HCT116 (cell line): ENCODE measurements around the gene HTR3A. TPM values are rescaled to one million over a fixed set of nuclear protein-coding genes. Genes with fewer than 3 reads are reported as not detected.

ENCODE experiments used
- ATAC-seq: fragments of 200-7000 bp; cut with Tn5 transposase; 2 replicates; pipeline ENCODE4 v1.9.1; 2020; ENCODE audit warnings: mild to moderate bottlenecking, moderate library complexity
- BruUV-seq: library from RNA; stranded (reverse); fragments of 400-500 nt; replicated peaks from 2 replicates; lab custom pipeline; 2021; lab: Mats Ljungman, UMichigan
- CTCF ChIA-PET: fragments of 300-600 bp; sonication (Branson Sonifier 250); formaldehyde crosslinking; loops from one replicate; lab custom pipeline; 2021; ENCODE audit warnings: antibody characterized with exemption; lab: Charles Lee
- POLR2A ChIA-PET: fragments of 300-600, 350-600 bp; sonication (Branson Sonifier 250); formaldehyde crosslinking; loops from one replicate; lab custom pipeline; 2021; ENCODE audit warnings: antibody characterized with exemption; lab: Charles Lee
- RAD21 ChIA-PET, 2 experiments: fragments of 300-600 bp; sonication (Branson Sonifier 250); formaldehyde crosslinking; loops; one replicate each; lab custom pipeline; 2023; ENCODE audit warnings: low total read pairs in 2 of 2; ENCODE audit not compliant: uncharacterized antibody in 2 of 2, unreplicated experiment in 2 of 2, low non-redundant PET in 1 of 2; lab: Charles Lee
- DNase-seq: peaks from one replicate; pipeline ENCODE4 v3.0.0-alpha.2; 2010; ENCODE audit warnings: low read depth, low spot score
- H2AFZ ChIP-seq: fragments of 200-600 bp; shearing (Covaris generic), sonication (generic); 2 replicates; pipeline ENCODE4 v1.6.1; 2017; ENCODE audit warnings: low read depth, mixed run types, mixed read lengths, antibody characterized with exemption, low read length; ENCODE audit not compliant: poor library complexity, severe bottlenecking
- H3K27ac ChIP-seq: 2 replicates; pipeline ENCODE4 v1.5.1; 2012; ENCODE audit warnings: low read depth, low read length
- H3K27me3 ChIP-seq: fragments of 200-600 bp; sonication (generic); 2 replicates; pipeline ENCODE4 v1.6.1; 2016; ENCODE audit warnings: mixed run types, low read length, mixed read lengths; ENCODE audit not compliant: insufficient read depth
- H3K36me3 ChIP-seq, 2 experiments: fragments of 200-500 bp in 1 of 2; fragments of 200-600 bp in 1 of 2; sonication (Bioruptor generic) in 1 of 2; sonication (generic) in 1 of 2; 2 replicates each; pipeline versions ENCODE4 v1.5.1 to v1.6.1; 2014 to 2016; ENCODE audit warnings: low read length in 2 of 2, inconsistent platforms in 1 of 2, mixed read lengths in 1 of 2, mixed run types in 1 of 2; ENCODE audit not compliant: insufficient read depth in 2 of 2, control insufficient read depth in 1 of 2
- H3K4me1 ChIP-seq, 2 experiments: fragments of 200-600 bp in 1 of 2; sonication (generic) in 1 of 2; 2 replicates each; pipeline versions ENCODE4 v1.5.1 to v1.6.1; 2012 to 2017; ENCODE audit warnings: low read length in 2 of 2, inconsistent platforms in 1 of 2, mild to moderate bottlenecking in 1 of 2, mixed read lengths in 1 of 2, mixed run types in 1 of 2, moderate library complexity in 1 of 2; ENCODE audit not compliant: insufficient read depth in 2 of 2, control insufficient read depth in 1 of 2
- H3K4me2 ChIP-seq: fragments of 200-600 bp; sonication (generic); 2 replicates; pipeline ENCODE4 v1.6.1; 2017; ENCODE audit warnings: mixed run types, low read length, mixed read lengths
- H3K4me3 ChIP-seq, 2 experiments: fragments of 200-600 bp in 1 of 2; sonication (generic) in 1 of 2; replicated peaks in 1 of 2; 2 replicates each; pipeline ENCODE4 v1.5.1; 2011 to 2016; ENCODE audit warnings: low read length in 2 of 2, control low read depth in 1 of 2, low read depth in 1 of 2, mild to moderate bottlenecking in 1 of 2, mixed read lengths in 1 of 2, mixed run types in 1 of 2
- H3K79me2 ChIP-seq: fragments of 200-600 bp; sonication (generic); 2 replicates; pipeline ENCODE4 v1.6.1; 2017; ENCODE audit warnings: mild to moderate bottlenecking, mixed run types, low read length, moderate library complexity, mixed read lengths; ENCODE audit not compliant: insufficient read depth
- H3K9ac ChIP-seq: fragments of 200-600 bp; sonication (generic); 2 replicates; pipeline ENCODE4 v1.6.1; 2016; ENCODE audit warnings: low read length, mixed read lengths
- H3K9me2 ChIP-seq: fragments of 200-600 bp; sonication (generic), shearing (Covaris generic); 2 replicates; pipeline ENCODE4 v1.6.1; 2017; ENCODE audit warnings: mixed run types, mild to moderate bottlenecking, moderate library complexity; ENCODE audit not compliant: insufficient read depth
- H3K9me3 ChIP-seq, 2 experiments: fragments of 200-500 bp in 1 of 2; fragments of 200-600 bp in 1 of 2; sonication (Bioruptor generic) in 1 of 2; sonication (generic) in 1 of 2; 2 replicates each; pipeline ENCODE4 v1.6.1; 2014 to 2017; ENCODE audit warnings: low read length in 2 of 2, mixed read lengths in 2 of 2, inconsistent platforms in 1 of 2, low read depth in 1 of 2, mild to moderate bottlenecking in 1 of 2, mixed run types in 1 of 2, moderate library complexity in 1 of 2; ENCODE audit not compliant: control insufficient read depth in 1 of 2, insufficient read depth in 1 of 2
- H4K20me1 ChIP-seq: fragments of 200-600 bp; sonication (generic), shearing (Covaris generic); 2 replicates; pipeline ENCODE4 v1.6.1; 2017; ENCODE audit warnings: mixed run types, mild to moderate bottlenecking, moderate library complexity; ENCODE audit not compliant: insufficient read depth
- CBX3 ChIP-seq: IDR thresholded peaks from 2 replicates; pipeline ENCODE4 v1.6.1; 2012; ENCODE audit warnings: low read depth
- CEBPB ChIP-seq: IDR thresholded peaks from 2 replicates; pipeline ENCODE4 v1.6.1; 2012; ENCODE audit warnings: low read depth
- ELF1 ChIP-seq: IDR thresholded peaks from 2 replicates; pipeline ENCODE4 v1.6.1; 2012; ENCODE audit warnings: low read depth, borderline replicate concordance
- EZH2 ChIP-seq: fragments of 200-600 bp; sonication (generic); IDR thresholded peaks from 2 replicates; pipeline ENCODE4 v1.6.1; 2017; ENCODE audit warnings: antibody characterized with exemption, mixed run types
- EZH2phosphoT487 ChIP-seq: fragments of 200-600 bp; IDR thresholded peaks from 2 replicates; pipeline ENCODE4 v1.6.1; 2018; ENCODE audit warnings: antibody characterized with exemption, borderline replicate concordance
- JUND ChIP-seq: IDR thresholded peaks from 2 replicates; pipeline ENCODE4 v1.6.1; 2012
- POLR2AphosphoS5 ChIP-seq: IDR thresholded peaks from 2 replicates; pipeline ENCODE4 v1.6.1; 2011; ENCODE audit warnings: mild to moderate bottlenecking, low read depth, low read length, moderate library complexity
- SP1 ChIP-seq: IDR thresholded peaks from 2 replicates; pipeline ENCODE4 v1.6.1; 2012; ENCODE audit warnings: low read depth
- TCF7L2 ChIP-seq: IDR thresholded peaks from 2 replicates; pipeline ENCODE4 v1.7.0; 2011; ENCODE audit warnings: borderline replicate concordance, inconsistent platforms; ENCODE audit not compliant: insufficient read depth, insufficient read length; ENCODE audit errors: extremely low read depth
- ZFX ChIP-seq: fragments of 450-650 bp; IDR thresholded peaks from 2 replicates; pipeline ENCODE4 v1.6.1; 2017
- intact Hi-C: fragments of 100-400 bp; cut with micrococcal nuclease; formaldehyde crosslinking; loops from 2 replicates; pipeline ENCODE4 v1.10.0; 2022
- total RNA-seq: library from RNA; stranded (reverse); gene quantifications from one replicate; pipeline ENCODE4 v1.2.1, GENCODE V29; 2021; ENCODE audit not compliant: unreplicated experiment
- TF ChIP-seq, protein P1 (sequence below): IDR thresholded peaks from 2 replicates; pipeline ENCODE4 v1.6.1; 2012
- TF ChIP-seq, protein P2 (sequence below): IDR thresholded peaks from 2 replicates; pipeline ENCODE4 v1.6.1; 2012; ENCODE audit warnings: low read depth
- TF ChIP-seq, protein P3 (sequence below), 3 experiments: fragments of 200-600 bp in 1 of 3; sonication (generic) in 1 of 3; IDR thresholded peaks in 2 of 3; conservative IDR thresholded peaks in 1 of 3; 2 replicates each; pipeline ENCODE4 v1.5.1; 2012 to 2017; ENCODE audit warnings: low read depth in 2 of 3, low read length in 2 of 3, antibody characterized with exemption in 1 of 3, borderline replicate concordance in 1 of 3, control low read depth in 1 of 3, mild to moderate bottlenecking in 1 of 3, mixed read lengths in 1 of 3, mixed run types in 1 of 3, moderate library complexity in 1 of 3; ENCODE audit not compliant: insufficient read depth in 1 of 3
- TF ChIP-seq, protein P4 (sequence below): IDR thresholded peaks from 2 replicates; pipeline ENCODE4 v1.6.1; 2011; ENCODE audit warnings: mild to moderate bottlenecking, low read length, moderate library complexity; ENCODE audit not compliant: insufficient replicate concordance; ENCODE audit errors: extremely low read depth

HTR3A gene
- total RNA-seq, 1 experiment from 2014 or later: 0.12 TPM

DNA sequence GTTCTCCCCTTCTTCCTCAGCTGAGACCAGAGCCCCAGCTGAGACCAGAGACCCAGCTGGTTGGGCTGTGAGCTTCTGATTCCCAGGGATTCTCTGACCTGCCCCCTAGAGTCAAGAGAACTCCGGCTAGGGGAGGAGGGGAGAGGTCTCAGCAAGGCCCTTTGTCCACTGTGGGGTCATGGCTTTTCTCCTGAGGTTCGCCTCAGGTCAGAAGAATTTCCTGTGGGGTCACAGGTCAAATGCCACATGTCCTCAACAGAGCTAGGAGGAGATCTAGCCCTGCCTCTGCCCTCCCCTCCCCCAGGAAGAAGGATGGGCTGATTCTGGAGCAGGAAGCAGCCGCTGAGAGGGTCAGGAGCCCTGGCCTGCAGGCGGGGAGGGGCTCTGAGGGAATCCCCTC, 23.7 kb downstream of the HTR3A start:
- TF ChIP-seq JUND (no peak), CEBPB (no peak), ZFX (no peak), ELF1 (no peak), SP1 (no peak)
- TF ChIP-seq, protein P1, sequence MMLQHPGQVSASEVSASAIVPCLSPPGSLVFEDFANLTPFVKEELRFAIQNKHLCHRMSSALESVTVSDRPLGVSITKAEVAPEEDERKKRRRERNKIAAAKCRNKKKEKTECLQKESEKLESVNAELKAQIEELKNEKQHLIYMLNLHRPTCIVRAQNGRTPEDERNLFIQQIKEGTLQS: no peak
- TF ChIP-seq, protein P2, sequence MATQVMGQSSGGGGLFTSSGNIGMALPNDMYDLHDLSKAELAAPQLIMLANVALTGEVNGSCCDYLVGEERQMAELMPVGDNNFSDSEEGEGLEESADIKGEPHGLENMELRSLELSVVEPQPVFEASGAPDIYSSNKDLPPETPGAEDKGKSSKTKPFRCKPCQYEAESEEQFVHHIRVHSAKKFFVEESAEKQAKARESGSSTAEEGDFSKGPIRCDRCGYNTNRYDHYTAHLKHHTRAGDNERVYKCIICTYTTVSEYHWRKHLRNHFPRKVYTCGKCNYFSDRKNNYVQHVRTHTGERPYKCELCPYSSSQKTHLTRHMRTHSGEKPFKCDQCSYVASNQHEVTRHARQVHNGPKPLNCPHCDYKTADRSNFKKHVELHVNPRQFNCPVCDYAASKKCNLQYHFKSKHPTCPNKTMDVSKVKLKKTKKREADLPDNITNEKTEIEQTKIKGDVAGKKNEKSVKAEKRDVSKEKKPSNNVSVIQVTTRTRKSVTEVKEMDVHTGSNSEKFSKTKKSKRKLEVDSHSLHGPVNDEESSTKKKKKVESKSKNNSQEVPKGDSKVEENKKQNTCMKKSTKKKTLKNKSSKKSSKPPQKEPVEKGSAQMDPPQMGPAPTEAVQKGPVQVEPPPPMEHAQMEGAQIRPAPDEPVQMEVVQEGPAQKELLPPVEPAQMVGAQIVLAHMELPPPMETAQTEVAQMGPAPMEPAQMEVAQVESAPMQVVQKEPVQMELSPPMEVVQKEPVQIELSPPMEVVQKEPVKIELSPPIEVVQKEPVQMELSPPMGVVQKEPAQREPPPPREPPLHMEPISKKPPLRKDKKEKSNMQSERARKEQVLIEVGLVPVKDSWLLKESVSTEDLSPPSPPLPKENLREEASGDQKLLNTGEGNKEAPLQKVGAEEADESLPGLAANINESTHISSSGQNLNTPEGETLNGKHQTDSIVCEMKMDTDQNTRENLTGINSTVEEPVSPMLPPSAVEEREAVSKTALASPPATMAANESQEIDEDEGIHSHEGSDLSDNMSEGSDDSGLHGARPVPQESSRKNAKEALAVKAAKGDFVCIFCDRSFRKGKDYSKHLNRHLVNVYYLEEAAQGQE: no peak
- H2AFZ ChIP-seq: no peak overlapping the region
- ChIA-PET RAD21 (no interaction called here), CTCF (interaction anchor here (1.5 kb wide), 1 partner anchor 264 kb away, joined by 4 read pairs; no protein-coding TSS in a partner anchor), POLR2A (no interaction called here)
- DNase-seq (no peak), ATAC-seq (no peak)
- H3K9me2 ChIP-seq: no peaks in the 10 kb centered on the region
- H4K20me1 ChIP-seq: no peaks in the 10 kb centered on the region
- no peaks in the 10 kb centered on the region for H3K36me3 ChIP-seq
- H3K4me3 ChIP-seq: no peak overlapping the region
- H3K4me2 ChIP-seq: no peak overlapping the region
- H3K9me3 ChIP-seq: no peaks in the 10 kb centered on the region
- no TSS peak for BruUV-seq
- H3K27me3 ChIP-seq: peaks cover 37% of the 10 kb centered on the region
- no peak overlapping the region for H3K9ac ChIP-seq
- no peak overlapping the region for H3K27ac ChIP-seq
- intact Hi-C loops: no loop called here
- no peaks in the 10 kb centered on the region for H3K79me2 ChIP-seq
- no peaks in the 10 kb centered on the region for H3K4me1 ChIP-seq

DNA sequence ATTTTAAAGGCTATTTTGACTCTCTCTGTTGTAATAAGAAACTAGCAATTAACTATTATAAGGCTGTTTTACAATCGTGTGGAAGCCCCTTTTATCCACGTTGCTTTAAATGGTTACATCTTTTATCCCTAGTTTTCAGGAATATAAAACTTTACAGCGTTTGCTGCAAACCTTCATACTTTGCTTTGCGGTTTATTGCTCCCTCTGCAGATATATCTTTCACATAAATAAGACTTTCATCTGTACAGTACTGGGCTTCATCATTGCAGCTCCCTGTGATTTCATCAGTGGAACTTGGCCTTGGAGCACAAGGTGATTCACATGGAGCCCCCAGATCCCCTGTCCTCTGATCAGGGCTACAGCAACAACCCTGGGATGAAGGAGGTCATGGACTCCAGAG, 25.6 kb downstream of the HTR3A start:
- Histone ChIP-seq H3K36me3 (no peaks in the 10 kb centered on the region), H3K9ac (no peak overlapping the region), H3K4me1 (no peaks in the 10 kb centered on the region), H3K9me3 (no peaks in the 10 kb centered on the region), H4K20me1 (no peaks in the 10 kb centered on the region), H3K27me3 (peaks cover 46% of the 10 kb centered on the region), H2AFZ (no peak overlapping the region), H3K4me2 (no peak overlapping the region), H3K79me2 (no peaks in the 10 kb centered on the region), H3K9me2 (no peaks in the 10 kb centered on the region), H3K4me3 (no peak overlapping the region), H3K27ac (no peak overlapping the region)
- ChIA-PET RAD21 (no interaction called here), POLR2A (no interaction called here), CTCF (no interaction called here)
- BruUV-seq: no TSS peak
- intact Hi-C loops: no loop called here
- ATAC-seq (no peak), DNase-seq (no peak)
- no peak for TF ChIP-seq EZH2phosphoT487
- no peak for TF ChIP-seq POLR2AphosphoS5
- no peak for TF ChIP-seq CBX3
- no peak for TF ChIP-seq TCF7L2
- TF ChIP-seq, protein P3, sequence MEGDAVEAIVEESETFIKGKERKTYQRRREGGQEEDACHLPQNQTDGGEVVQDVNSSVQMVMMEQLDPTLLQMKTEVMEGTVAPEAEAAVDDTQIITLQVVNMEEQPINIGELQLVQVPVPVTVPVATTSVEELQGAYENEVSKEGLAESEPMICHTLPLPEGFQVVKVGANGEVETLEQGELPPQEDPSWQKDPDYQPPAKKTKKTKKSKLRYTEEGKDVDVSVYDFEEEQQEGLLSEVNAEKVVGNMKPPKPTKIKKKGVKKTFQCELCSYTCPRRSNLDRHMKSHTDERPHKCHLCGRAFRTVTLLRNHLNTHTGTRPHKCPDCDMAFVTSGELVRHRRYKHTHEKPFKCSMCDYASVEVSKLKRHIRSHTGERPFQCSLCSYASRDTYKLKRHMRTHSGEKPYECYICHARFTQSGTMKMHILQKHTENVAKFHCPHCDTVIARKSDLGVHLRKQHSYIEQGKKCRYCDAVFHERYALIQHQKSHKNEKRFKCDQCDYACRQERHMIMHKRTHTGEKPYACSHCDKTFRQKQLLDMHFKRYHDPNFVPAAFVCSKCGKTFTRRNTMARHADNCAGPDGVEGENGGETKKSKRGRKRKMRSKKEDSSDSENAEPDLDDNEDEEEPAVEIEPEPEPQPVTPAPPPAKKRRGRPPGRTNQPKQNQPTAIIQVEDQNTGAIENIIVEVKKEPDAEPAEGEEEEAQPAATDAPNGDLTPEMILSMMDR (IDR thresholded peaks at IDR 0.05 in 2 of 3, conservative IDR thresholded peaks at IDR 0.05 in 1 of 3; ENCODE audit: borderline replicate concordance in 1 of 3, insufficient read depth in 1 of 3, low read depth in 2 of 3, low read length in 2 of 3): no peak
- TF ChIP-seq, protein P4, sequence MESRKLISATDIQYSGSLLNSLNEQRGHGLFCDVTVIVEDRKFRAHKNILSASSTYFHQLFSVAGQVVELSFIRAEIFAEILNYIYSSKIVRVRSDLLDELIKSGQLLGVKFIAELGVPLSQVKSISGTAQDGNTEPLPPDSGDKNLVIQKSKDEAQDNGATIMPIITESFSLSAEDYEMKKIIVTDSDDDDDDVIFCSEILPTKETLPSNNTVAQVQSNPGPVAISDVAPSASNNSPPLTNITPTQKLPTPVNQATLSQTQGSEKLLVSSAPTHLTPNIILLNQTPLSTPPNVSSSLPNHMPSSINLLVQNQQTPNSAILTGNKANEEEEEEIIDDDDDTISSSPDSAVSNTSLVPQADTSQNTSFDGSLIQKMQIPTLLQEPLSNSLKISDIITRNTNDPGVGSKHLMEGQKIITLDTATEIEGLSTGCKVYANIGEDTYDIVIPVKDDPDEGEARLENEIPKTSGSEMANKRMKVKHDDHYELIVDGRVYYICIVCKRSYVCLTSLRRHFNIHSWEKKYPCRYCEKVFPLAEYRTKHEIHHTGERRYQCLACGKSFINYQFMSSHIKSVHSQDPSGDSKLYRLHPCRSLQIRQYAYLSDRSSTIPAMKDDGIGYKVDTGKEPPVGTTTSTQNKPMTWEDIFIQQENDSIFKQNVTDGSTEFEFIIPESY: no peak
- no peak for TF ChIP-seq EZH2
